COR-L47 (cell line): ENCODE results near the gene RASSF3.
"Not testable (repeated sequence)": the region's sequence is repeated elsewhere in the genome, so short reads cannot be mapped to it uniquely, and the experiment has no call there.

Source experiments
- DNase-seq: peaks from one replicate; lab custom pipeline; 2025; lab: John Stamatoyannopoulos, UW

The RASSF3 gene

GRCh38 chr12:64690236-64690635 is 79.9 kb downstream of the RASSF3 start:
- DNase-seq: not testable (repeated sequence)

GRCh38 chr12:64691227-64691794 is 81.0 kb downstream of the RASSF3 start:
- DNase-seq: no peak

GRCh38 chr12:64691795-64692583 is 81.7 kb downstream of the RASSF3 start:
- DNase-seq: no peak

GRCh38 chr12:64694130-64695040 is 84.1 kb downstream of the RASSF3 start:
- DNase-seq: no peak

- DNase-seq: no peak
These were observed 85.3 kb downstream of the RASSF3 start for GRCh38 chr12:64695550-64695949.

- DNase-seq: peak; percentile 37
These were observed 85.9 kb downstream of the RASSF3 start for GRCh38 chr12:64696080-64696741.

GRCh38 chr12:64699504-64700115 is 89.3 kb downstream of the RASSF3 start:
- DNase-seq: no peak

- no peak for DNase-seq
These were observed 90.2 kb downstream of the RASSF3 start for GRCh38 chr12:64700532-64700931.

- DNase-seq: no peak
These were observed 91.0 kb downstream of the RASSF3 start for GRCh38 chr12:64701283-64701682.

- DNase-seq: no peak
These were observed 96.0 kb downstream of the RASSF3 start for GRCh38 chr12:64706306-64706705.

- no peak for DNase-seq
These were observed 96.6 kb downstream of the RASSF3 start for GRCh38 chr12:64706857-64707256.

- no peak for DNase-seq
These were observed 97.1 kb downstream of the RASSF3 start for GRCh38 chr12:64707362-64707761.

GRCh38 chr12:64707926-64708325 is 97.6 kb downstream of the RASSF3 start:
- no peak for DNase-seq

- no peak for DNase-seq
These were observed 99.1 kb downstream of the RASSF3 start for GRCh38 chr12:64709429-64709828.

GRCh38 chr12:64713376-64713775 is 103.1 kb downstream of the RASSF3 start:
- DNase-seq: no peak

- DNase-seq: no peak
These were observed 104.3 kb downstream of the RASSF3 start for GRCh38 chr12:64714551-64714968.

GRCh38 chr12:64716371-64716770 is 106.1 kb downstream of the RASSF3 start:
- DNase-seq: no peak

- no peak for DNase-seq
These were observed 106.7 kb downstream of the RASSF3 start for GRCh38 chr12:64716839-64717455.

GRCh38 chr12:64718649-64719048 is 108.4 kb downstream of the RASSF3 start:
- DNase-seq: no peak

- no peak for DNase-seq
These were observed 110.6 kb downstream of the RASSF3 start for GRCh38 chr12:64720884-64721283.

- no peak for DNase-seq
These were observed 112.5 kb downstream of the RASSF3 start for GRCh38 chr12:64722835-64723234.
